ENCODE results near the gene GRM4.

GRM4 gene

DNA sequence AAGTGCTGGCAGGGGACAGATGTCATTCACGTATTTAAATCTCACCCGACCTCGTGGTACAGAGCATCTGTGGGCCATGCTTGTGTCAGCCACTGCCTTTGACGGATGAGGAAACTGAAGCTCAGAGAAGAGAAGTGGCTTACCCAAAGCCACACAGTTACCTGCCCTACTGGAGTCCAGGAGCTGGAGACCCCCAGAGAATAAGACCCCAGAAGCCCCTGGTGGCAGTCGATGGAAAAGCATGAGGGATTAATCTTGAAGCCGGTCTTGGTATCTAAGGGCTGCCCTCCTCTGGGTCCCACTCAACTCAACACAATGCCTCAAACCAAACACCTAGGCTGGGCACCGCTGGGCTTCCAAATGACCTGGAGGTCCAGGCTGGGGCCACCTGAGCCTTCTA lies 83.1 kb downstream of the GRM4 start:
- DNase-seq (ENCODE audit: low read depth in 3 of 3) = no peak

DNA sequence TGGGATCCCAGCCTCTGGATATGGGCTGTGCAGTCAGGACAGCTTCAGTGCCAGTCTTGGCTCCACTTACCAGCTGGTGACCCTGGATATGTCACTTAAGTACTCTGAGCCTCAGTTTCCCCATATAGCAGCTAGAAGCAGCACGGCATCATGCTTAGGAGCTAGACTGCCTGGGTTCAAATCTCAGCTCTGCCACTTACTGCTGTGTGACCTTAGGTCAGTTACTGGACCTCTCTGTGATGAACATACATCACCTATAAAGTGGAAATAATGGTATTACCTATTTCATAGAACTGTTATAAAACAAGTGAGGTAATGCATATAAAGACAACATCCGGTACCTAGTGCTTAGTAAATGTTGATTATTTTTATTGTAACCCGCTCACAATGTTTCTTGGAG lies 83.7 kb downstream of the GRM4 start:
- DNase-seq (ENCODE audit: low read depth in 3 of 3) = no peak

DNA sequence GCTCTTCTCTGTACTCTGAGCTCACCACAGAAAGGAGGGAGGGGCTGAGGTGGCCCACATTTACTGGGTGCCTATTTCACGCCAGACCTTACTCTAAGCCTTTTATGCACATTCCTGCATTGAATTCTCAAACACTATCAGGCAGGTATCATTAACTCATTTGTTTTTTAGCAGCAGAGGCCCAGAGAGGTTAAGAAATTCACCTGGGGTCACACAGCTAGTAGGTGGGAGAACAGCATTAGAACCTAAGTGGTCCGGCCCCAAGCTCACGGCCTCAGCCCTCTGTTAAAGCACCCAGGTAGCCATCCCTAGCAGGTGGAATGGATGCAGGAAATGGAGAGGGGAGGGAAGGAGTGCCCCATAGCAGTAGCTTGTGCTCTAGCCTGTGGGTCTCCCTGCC lies 84.5 kb downstream of the GRM4 start:
- DNase-seq (ENCODE audit: low read depth in 3 of 3) = no peak

DNA sequence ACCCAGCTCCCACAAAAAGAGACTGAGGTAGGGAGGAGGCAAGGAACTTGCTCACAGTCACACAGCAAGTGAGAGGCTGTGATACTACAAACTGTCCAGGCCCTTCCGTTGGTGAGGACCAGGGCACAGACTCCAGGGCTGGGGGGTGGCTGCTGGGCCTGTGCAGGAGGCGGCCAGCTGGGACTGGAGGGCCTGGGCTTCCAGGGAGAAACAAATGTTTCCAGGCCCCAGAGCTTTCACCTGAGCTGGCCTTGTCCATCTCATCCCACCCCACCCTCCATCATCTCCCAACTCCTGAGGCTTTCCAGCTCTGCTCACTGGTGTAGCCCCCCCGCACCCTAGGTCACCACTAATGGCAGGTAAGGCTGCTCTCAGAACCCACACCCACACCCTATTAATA lies 86.0 kb downstream of the GRM4 start:
- no peak for DNase-seq (ENCODE audit: low read depth in 3 of 3)

DNA sequence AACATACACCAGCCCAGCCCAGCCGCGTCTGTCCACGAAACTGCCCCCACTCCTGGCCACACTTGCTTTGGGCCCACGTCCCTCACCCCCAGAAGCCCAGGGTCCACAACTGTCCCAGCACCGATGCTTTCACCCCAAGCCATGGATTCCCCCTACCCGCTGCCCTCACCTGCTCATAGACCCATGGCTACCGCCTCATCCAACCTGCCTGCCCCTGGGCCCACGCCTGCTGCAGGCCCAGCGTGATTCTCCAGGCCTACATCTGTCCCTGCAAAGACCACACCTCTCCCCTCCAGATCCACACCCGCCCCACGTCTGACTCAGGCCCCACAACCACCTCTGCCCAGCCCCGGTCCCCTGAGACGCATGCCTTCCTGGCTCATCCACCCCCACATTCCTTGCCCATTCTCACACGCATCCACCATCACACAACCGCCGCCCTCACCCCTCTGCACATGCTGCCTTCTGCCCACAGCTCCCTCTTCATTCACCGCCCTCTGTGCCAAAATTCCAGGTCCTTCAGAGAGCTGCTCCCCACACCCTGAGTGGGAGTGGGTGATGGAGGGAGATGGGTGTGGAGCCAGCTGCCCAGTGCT lies 86.7 kb downstream of the GRM4 start:
- DNase-seq (ENCODE audit: low read depth in 3 of 3) = no peak

DNA sequence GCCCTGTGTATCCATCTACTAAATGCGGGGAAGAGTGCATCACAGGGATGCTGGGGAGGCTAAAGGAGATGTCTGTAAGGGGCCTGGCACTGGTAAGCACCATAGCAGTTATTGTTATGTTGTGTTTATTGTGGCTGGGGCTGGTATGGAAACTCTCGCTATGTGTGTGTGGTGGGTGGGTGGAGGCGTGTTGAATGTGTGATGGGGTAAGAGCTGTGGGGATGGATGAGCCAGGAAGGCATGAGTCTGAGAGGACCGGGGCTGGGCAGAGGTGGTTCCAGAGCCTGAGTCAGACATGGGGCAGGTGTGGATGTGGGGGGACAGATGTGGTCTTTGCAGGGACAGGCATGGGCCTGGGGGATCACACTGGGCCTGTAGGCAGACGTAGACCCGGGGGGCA lies 88.1 kb downstream of the GRM4 start:
- DNase-seq (ENCODE audit: low read depth in 3 of 3) = no peak

DNA sequence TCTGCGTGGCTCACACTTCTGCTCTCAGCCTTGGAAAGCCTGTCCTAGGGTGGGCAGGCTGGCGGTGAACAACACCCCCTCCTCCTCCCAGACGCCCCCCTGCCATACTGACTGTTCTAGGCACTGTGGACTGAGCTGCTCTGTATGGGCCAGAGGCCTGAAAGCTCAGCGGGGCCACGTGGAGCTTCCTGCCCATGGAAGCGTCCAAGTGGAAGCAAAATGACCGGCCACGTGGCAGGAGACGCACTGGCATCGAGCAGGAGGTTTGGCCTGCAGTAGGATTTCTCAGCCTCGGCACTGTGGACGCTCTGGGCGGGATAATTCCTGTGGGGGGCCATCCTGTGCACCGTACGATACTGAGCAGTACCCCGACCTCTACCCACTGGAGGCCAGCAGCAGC lies 88.7 kb downstream of the GRM4 start:
- DNase-seq (ENCODE audit: low read depth in 3 of 3) = no peak

DNA sequence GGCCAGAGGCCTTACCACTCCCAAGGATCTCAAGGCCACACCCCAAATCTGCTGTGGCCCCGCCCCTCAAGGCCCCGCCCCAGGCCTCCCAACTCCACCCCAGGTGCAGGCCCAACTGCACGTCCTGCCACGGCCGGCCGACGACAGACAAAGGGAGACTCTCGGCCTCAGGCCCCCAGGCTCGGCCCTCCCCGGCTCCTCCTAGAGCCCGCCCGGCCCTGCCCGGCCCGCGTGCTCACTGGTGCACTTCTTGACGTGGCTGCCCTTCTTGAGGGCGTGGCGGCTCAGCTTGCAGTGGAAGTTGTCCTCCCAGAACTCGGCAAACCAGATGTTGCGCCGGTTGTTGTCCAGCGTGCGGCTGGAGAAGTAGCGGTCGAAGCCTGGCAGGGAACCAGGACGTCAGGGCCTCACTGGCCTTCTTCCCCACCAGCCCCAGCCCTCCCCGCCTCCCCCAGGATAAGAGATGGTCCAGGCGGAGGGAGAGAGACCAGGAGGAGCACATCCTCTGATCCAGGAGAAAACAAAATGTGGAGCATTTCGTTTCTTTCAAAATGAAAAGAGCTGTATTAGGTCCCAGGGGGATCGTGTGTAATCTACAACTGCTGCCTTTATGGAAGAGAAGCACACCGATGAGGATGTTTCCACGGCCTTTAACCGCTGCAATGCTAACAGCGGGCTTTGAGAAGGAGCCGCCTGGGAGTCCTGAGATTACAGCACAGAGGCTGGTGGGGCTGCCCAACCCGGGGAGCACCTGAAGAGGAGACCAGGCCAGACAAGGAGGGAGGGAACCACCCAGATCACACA lies 89.4 kb downstream of the GRM4 start:
- DNase-seq (ENCODE audit: low read depth in 3 of 3) = peak in 1 of 3 experiments; percentile 24

DNA sequence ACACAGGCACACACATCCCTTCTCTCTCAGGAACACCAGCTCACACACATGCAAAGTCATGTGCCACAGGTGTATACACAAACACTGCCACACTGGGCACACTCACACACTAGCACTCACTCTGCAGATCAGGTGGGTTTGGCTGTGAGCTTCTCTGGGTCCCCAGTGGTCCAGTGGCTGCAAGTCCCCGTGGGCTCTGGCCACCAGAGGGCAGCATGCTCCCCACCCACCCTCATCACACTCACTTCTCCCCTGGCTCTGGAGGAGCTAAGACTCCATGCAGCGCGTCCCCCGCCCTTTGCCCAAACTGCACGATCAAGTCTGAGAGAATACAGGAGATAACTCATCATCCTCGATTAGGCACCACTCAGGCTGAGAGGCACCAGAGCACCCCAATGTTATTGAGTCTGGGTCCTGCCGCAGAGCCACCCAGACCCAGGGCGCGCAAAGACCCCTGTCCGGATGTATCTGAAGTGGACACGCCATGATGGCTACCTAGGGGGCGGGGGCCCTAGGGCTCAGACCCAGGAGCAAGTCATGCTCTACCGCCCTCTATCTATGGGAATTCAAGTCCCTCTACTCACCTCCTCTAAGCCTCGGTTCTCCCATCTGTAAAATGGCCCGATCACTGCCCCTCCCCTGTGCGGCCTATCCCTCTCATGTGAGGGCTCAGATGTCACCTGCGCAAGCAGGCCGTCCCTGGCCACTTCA lies 90.5 kb downstream of the GRM4 start:
- peak; percentile 22 to 63 (median 31) for DNase-seq (ENCODE audit: low read depth in 3 of 3)

DNA sequence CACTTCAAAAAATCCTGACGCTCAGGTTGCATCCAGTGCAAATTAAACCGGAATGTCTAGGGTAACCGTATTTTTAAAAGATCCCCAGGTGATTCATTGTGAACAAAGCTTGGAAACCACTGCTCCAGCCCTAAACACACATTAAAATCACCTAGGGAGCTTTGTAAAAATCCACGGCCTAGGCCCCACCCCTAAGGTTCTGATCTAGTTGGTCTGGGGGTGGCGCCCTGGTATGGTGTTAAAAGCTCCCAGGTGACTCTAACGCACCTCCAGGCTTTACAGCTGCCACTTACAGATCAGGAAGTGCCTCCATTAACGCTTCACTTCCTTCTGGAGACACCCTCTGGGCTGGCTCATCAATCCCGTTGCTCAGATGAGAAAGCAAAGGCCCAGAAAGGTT lies 92.2 kb downstream of the GRM4 start:
- DNase-seq (ENCODE audit: low read depth in 3 of 3) = no peak

DNA sequence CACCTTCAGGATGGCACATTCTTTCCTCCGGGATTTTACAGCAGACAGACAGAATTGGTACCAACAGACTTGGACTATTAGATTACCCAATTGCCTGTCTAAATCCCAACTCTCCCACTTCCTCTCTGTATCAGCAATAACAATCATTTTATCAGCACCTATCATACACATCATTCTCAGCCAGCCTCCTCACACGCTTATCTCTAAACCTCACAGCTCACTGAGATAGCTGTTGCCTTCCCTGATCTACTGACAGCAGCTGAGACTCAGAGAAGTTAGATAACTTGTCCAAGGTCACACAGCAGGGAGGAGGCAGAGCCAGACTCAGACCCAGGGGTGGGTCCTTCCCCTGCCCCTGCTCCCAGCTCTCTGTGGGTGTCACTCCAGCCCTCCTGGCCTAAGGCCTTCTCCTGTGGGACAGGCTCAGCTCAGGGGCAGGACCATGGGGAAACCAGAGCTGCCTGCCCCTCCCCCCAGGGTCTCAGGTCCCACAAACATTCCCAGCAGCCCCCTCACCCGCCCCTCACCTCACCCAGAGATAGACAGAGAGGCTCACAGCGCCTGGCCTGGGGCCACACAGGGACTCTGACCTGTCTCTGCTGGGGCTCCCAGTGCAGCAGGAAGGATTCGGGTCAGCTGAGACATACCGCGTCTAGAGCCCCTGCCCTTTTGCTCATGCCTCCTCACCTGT lies 92.8 kb downstream of the GRM4 start:
- DNase-seq (ENCODE audit: low read depth in 3 of 3) = no peak

DNA sequence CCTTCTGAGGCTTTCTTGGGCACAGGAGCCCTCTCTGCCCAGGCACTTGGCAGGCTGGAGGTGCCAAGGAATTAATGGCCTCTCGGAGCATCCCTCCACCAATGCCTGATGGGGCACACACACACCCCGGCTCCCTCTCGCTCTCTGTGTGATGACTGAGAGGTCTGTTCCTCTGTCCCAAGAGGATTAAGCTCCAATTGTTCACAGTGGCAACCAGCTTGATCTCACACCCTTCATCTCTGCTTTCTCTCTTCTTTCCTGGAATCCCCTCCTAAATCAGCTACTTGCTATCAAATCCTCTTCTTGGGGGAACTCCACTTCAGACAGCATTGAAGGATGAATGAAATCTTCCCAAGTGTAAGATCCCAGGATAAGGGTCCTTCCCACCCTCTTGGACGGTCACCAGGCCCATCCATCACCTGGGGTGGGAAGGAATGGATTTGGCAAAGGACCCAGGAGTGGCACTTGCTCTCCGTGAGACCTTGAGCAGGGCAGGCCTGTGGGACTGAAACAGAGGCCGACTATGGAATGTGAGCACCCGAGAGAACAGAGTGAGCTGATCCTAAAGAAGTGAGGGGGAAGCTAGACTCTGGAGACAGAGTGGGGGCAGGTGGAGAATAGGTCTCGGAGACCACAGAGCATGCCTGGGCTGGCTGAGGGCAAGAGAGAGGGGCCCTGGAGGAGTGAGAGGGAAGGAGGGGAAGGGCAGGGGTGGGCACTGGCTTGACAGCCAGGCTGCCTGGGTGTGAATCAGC lies 93.6 kb downstream of the GRM4 start:
- no peak for DNase-seq (ENCODE audit: low read depth in 3 of 3)

DNA sequence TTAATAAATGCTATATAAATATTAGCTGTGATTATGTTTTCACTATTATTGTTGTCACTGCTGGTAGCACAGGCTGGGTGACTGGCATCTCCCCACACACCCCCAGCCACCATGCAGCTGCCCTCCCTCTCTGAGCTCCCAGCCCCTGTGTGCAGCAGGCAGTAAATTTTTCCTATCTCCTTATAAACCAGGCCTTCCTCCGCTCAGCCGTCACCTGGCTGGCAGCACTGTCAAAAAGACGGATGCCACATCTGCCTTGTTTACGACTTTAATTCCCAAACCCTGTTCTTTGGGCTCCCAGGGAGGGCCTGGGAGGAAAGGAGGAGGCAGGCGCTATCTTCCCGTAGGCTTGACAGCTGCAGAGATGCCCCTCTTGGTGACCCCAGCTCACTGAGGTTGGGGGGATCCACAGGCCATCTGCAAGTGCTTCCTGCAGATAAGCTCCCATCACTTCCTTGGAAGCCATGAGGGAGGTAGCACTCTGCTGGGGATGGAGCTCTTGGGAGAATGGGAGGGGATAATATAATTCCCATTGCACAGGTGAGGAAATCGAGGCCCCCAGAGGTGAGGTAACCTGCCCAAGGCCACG lies 94.5 kb downstream of the GRM4 start:
- no peak for DNase-seq (ENCODE audit: low read depth in 3 of 3)

DNA sequence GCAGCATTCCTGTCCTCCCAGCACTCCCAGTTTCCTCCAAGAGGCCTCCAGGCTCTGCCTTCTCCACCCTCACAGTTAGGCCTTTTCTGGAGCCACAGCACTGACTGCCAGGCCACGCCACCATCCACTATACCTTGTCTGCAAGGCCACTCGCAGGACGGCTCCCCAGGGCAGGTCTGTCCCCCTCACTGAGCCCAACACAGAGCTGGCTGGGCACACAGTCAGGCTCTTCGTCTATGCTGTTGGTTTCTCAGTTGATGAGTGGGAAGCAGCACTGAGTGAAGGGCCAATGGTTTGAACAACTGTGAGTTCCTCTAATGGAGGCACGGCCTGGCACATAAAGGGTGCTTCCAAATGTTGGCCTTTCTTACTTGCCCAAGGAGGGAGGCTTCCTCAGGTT lies 95.2 kb downstream of the GRM4 start:
- no peak for DNase-seq (ENCODE audit: low read depth in 3 of 3)

DNA sequence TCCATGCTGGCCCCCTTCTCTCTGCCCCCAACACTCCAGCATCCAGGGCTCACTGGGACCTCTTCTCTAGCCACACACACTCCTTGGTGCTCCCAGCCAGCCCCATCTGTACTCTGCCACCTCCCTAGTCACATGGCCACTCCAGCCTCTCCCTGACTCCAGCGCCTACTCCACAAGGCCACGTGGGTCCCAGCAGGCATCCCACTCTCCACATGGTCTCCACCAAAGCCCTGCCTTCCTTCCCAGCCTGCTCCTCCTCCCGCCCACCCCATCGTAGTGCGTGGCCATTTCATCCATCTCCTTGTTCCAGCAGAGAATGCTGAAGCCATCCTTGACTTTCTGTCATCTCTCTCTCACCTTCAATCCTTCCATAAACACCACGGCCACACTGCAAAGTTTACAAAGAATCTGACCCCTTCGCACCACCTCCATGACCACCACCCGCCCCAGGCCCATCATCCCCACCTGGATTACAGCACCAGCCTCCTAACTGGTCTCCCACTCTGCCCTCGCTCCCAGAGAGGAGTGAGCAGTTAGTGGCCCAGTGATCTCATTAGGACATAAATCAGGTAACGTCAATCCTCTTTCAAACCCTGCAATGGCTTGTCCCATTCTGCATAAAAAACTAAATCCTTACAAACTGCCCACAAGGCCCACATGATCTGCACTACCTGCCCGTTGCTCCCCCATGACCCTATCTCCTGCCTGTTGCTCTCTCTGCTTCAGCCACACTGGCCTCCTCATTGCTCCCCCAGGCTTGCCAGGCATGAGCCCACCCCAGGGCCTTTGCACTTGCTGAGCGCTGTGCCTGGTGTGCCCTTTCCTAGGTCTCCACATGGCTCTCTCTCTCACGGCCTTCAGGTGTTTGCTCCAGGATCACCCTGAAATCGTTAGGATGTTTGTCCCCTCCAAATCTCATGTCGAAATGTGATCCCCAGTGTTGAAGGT lies 96.2 kb downstream of the GRM4 start:
- no peak for DNase-seq (ENCODE audit: low read depth in 3 of 3)

DNA sequence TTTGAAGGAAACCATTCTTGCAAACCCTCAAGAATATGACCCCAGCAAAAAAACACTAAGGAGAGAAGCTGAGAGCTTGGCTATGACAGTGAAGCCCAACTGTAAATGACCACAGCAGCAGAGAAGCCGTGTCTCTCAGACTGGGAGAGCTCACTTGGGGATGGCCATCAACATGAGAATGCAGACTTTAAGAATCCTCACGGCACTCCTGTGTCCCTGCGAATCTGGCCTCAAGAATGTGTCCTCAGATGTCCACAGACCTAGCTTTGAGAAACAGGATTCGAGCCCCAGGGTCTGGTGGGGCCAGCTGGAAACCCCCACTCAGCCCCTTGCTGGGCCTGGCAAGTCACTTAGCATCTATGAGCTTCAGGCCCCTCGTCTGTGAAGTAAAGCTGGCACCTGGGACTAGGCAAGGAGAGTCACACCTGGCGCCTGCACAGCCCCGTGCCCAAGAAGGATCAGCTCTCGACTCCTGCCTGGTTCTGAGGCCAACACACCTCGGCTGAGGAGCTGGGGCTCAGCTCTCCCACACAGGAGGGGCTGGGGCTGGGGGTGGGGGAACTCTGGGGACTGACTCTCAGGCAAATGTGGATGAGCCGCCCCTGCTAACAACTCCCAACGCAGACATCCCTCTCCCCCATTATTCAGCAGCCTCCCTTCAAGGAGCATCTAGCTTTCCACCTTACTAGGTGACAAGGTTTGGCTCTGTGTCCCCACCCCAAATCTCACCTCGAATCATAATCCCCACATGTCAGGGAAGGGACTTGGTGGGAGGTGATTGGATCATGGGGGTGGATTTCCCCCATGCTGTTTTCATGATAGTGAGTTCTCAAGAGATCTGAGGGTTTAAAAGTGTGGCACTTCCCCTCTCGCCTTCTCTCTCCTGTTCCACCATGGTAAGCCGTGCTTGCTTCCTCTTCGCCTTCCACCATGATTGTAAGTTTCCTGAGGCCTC lies 97.7 kb downstream of the GRM4 start:
- no peak for DNase-seq (ENCODE audit: low read depth in 3 of 3)

DNA sequence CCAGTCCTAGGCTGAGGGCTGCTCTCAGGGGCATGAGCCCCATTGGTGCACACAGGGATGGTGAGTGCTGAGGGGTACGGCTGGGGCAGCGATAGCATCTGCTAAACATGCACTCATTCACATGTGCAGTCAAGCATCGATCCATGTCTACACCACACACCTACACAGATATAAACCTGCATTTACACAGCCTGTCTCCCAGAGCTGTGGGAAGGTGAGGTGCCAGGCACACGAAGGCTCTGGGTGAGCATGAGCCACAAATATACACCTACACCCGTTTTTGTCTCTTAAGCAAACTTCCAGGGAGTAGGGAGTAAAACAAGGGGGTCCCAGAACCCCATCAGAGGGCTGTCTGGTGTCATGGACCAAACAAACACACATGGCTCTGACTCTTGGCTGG lies 99.3 kb downstream of the GRM4 start:
- no peak for DNase-seq (ENCODE audit: low read depth in 3 of 3)

DNA sequence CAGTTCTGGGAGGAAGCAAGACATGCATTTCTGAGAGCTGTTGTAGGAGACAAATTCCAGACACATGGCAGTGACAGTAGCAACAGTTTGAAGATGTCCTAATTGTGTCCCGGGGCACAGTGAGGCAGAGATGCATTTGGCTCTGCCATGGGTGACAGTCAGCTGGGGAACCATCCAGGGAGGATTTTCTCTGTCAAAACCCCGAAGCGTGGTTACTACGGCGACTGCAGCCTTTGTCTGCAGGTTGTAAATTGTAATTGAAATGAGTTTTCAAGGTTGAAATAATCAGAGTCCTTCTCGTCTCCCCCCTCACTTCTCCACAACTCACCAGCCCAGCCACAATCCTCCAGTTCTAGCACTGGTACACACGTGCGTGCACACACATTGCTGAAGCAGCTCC lies 100.1 kb downstream of the GRM4 start:
- no peak for DNase-seq (ENCODE audit: low read depth in 3 of 3)
